BJ (cell line): ENCODE measurements around the gene GLS. TPM values are rescaled to one million over a fixed set of nuclear protein-coding genes. Genes with fewer than 3 reads are reported as not detected.
"Not testable (repeated sequence)": the region's sequence is repeated elsewhere in the genome, so short reads cannot be mapped to it uniquely, and the experiment has no call there.

Source experiments
- CTCF ChIA-PET: fragments of 350-600 bp; formaldehyde crosslinking; extraction: SDS; loops from one replicate; lab custom pipeline; 2021; ENCODE audit warnings: antibody characterized with exemption, inconsistent platforms; lab: Yijun Ruan, JAX
- POLR2A ChIA-PET: fragments of 300-600 bp; sonication (Branson Sonifier 250); formaldehyde crosslinking; extraction: SDS; loops from one replicate; lab custom pipeline; 2021; ENCODE audit warnings: antibody characterized with exemption; lab: Charles Lee
- DNase-seq: peaks from one replicate; pipeline ENCODE4 v3.0.0-alpha.2; 2011; ENCODE audit warnings: low read depth
- H3K27me3 ChIP-seq: 2 replicates; pipeline ENCODE4 v1.6.0; 2011; ENCODE audit warnings: low read length; ENCODE audit not compliant: control insufficient read depth, insufficient read depth
- H3K36me3 ChIP-seq: 2 replicates; pipeline ENCODE4 v1.5.1; 2011; ENCODE audit warnings: low read length; ENCODE audit not compliant: control insufficient read depth, insufficient read depth
- H3K4me3 ChIP-seq: 2 replicates; pipeline ENCODE4 v1.5.1; 2011; ENCODE audit warnings: low read depth, mild to moderate bottlenecking, control low read depth, low read length
- polyA plus RNA-seq: library from polyadenylated mRNA; depleted of rRNA; stranded (reverse); fragments of >200 nt; gene quantifications from 2 replicates; pipeline ENCODE4 v1.2.3, GENCODE V29; 2011
- TF ChIP-seq, protein P1 (sequence below): IDR thresholded peaks from 2 replicates; pipeline ENCODE4 v1.5.1; 2011; ENCODE audit warnings: low read depth, mild to moderate bottlenecking, control low read depth, inconsistent platforms, low read length, moderate library complexity; ENCODE audit not compliant: insufficient read depth

GLS gene
- polyA plus RNA-seq, 1 experiment, result 132 TPM

DNA sequence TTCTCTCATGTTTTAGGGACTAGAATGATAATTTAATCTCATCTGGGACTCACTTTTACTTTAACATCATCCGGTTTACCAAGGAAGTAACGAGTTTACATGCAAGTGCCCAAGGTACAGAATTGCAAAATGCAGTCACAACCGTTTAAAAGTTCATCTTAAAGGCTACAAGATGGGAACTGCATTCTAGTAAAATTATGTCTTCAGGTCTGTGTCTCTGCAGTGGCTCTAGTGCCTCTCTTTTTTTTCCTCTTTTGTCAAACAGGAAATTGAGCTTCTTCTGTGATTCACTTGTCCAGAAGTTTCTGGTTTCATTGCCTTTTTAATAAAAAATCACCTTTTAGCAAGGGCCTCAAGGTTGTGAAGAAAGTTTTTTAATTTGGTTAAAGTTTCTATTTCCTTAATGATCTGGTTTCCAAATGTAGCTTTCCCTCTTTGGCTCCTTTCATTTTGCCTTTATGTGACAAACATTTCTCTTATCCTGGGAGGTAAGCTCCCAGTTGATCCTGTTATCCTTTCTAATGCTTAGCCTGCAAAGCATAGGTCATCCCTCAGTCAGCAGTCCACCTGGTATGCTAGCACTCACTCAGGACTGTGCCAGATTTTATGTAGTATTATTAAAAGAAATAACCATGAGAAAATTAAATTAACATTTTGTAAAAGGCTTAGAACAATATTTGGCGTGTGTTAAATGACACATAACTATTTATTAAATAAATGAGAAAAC, 2.4 kb downstream of the GLS start:
- peak overlapping the region; percentile 99 for H3K4me3 ChIP-seq
- ChIA-PET POLR2A (interaction anchor here (0.7 to 2.1 kb wide), 3 partner anchors 8 to 24 kb away, joined by 3 to 17 read pairs (median 7); no protein-coding TSS in a partner anchor), CTCF (interaction anchor here (1.0 to 3.0 kb wide), 3 partner anchors 16 to 33 kb away, joined by 3 to 8 read pairs (median 4); no protein-coding TSS in a partner anchor)
- H3K27me3 ChIP-seq, result no peaks in the 10 kb centered on the region
- H3K36me3 ChIP-seq, result no peaks in the 10 kb centered on the region
- no peak for DNase-seq
- TF ChIP-seq, protein P1, sequence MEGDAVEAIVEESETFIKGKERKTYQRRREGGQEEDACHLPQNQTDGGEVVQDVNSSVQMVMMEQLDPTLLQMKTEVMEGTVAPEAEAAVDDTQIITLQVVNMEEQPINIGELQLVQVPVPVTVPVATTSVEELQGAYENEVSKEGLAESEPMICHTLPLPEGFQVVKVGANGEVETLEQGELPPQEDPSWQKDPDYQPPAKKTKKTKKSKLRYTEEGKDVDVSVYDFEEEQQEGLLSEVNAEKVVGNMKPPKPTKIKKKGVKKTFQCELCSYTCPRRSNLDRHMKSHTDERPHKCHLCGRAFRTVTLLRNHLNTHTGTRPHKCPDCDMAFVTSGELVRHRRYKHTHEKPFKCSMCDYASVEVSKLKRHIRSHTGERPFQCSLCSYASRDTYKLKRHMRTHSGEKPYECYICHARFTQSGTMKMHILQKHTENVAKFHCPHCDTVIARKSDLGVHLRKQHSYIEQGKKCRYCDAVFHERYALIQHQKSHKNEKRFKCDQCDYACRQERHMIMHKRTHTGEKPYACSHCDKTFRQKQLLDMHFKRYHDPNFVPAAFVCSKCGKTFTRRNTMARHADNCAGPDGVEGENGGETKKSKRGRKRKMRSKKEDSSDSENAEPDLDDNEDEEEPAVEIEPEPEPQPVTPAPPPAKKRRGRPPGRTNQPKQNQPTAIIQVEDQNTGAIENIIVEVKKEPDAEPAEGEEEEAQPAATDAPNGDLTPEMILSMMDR, result no peak

DNA sequence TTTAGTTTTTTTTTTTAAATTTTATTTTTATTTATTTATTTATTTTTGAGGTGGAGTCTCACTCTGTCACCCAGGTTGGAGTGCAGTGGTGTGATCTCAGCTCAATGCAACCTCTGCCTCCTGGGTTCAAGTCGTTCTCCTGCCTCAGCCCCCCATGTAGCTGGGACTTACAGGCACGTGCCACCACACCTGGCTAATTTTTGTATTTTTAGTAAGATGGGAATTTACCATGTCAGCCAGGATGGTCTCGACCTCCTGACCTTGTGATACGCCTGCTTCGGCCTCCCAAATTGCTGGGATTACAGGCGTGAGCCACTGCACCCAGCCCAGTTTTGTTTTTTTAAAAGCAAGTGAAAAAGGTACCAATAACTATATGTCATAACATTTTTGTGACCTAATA, 5.2 kb downstream of the GLS start:
- not testable (repeated sequence) for H3K4me3 ChIP-seq, DNase-seq, H3K36me3 ChIP-seq, H3K27me3 ChIP-seq
- POLR2A ChIA-PET, result interaction anchor here (0.7 to 0.8 kb wide), 2 partner anchors 25 to 61 kb away, joined by 3 read pairs; no protein-coding TSS in a partner anchor
- CTCF ChIA-PET, result interaction anchor here (1.4 to 1.7 kb wide), 2 partner anchors 15 to 104 kb away, joined by 3 to 6 read pairs; no protein-coding TSS in a partner anchor

DNA sequence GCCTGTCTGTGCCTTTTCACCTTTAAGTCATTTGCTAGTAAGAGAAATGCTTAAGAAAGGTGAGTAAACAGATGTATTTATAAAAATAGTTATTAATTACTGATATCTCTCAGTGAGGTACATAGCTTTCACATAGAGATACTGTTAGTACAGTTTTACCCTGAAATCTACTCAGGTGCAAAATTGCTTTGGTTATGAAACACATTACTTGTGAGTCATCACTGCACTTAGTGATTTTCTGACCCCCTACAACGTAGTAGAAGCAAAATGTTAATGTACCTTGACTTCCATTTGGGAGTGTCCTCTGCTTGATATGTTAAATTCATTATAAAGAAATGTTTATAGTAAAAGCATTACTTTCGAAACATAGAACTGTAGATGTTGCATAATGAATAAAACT, 6.5 kb downstream of the GLS start:
- ChIA-PET CTCF (interaction anchor here (1.4 kb wide), 2 partner anchors 14 to 36 kb away, joined by 3 to 4 read pairs; no protein-coding TSS in a partner anchor), POLR2A (interaction anchor here (0.6 to 0.7 kb wide), 2 partner anchors 8 to 78 kb away, joined by 4 to 5 read pairs; no protein-coding TSS in a partner anchor)
- Histone ChIP-seq H3K27me3 (no peaks in the 10 kb centered on the region), H3K4me3 (0 out of 2 replicates have a peak overlapping the region, but pooled peaks have one; percentile 2), H3K36me3 (peaks cover 2% of the 10 kb centered on the region; the same call in 1 of the 2 replicates)
- TF ChIP-seq, protein P1, result no peak
- DNase-seq, result no peak

DNA sequence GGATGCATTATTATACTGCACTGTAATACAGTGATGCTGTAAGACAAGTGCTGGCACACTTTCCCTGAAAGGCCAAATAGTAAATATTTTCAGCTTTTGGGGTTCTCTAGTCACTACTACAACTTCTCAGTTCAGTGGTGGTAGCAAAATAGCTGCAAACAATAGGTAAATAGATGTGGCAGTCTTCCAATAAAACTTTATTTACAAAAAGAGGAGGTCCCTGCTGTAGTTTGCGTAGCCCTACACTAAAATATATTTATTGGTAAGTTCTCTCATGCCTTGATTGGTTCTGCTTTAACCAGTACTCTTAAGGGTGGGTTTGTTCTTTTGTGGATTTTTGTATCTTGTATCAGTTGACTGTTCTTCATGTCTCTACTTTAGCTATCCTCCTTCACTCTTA, 7.8 kb downstream of the GLS start:
- no peak for DNase-seq
- Histone ChIP-seq H3K4me3 (no peak overlapping the region), H3K36me3 (peaks cover 2% of the 10 kb centered on the region; the same call in 1 of the 2 replicates), H3K27me3 (no peaks in the 10 kb centered on the region)
- POLR2A ChIA-PET, result interaction anchor here (0.6 to 0.8 kb wide), 2 partner anchors 15 to 162 kb away, joined by 3 to 5 read pairs; no protein-coding TSS in a partner anchor
- CTCF ChIA-PET, result interaction anchor here (0.6 kb wide), 1 partner anchor 28 kb away, joined by 3 read pairs; no protein-coding TSS in a partner anchor
- TF ChIP-seq, protein P1, result no peak

DNA sequence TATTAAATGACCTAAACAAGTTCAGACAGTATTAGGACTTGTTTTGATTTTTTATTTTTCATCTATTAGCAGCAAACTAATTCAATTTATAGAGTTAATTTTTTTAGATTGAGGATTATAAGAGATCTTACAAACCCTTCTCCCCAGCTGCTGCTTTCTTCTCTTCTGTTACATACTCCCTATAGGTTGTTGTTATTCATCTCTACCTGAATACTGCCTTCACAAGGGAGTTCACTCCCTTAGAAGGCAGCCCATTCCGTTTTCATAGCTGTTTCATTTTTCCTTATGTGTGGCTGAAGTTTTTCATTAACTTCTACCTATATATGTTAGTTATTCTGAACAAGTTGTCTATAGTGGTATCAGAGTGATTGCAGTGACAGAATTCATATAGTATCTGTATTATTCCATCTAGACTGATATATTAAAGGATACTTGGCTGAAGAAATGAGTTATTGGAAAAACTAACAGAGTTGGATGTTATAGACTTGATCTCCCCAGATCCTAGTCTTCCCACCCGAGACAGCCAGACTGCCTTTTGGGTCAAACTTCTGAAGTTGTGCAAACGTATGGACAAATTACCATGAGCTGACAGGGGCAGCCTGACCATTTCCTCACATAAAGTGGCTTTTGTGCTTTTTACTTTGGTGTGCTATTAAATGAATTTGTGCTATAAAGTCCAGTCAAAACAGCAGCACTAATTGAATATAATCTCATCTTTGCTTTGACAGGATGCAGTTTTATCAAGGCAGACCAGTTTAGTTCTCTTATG, 8.7 kb downstream of the GLS start:
- Histone ChIP-seq H3K36me3 (peaks cover 2% of the 10 kb centered on the region; the same call in 1 of the 2 replicates), H3K27me3 (no peaks in the 10 kb centered on the region), H3K4me3 (no peak overlapping the region)
- TF ChIP-seq, protein P1, result no peak
- ChIA-PET CTCF (interaction anchor here (0.6 to 1.8 kb wide), 4 partner anchors 29 to 163 kb away, joined by 3 to 6 read pairs (median 4); no protein-coding TSS in a partner anchor), POLR2A (interaction anchor here (0.6 kb wide), 1 partner anchor 161 kb away, joined by 5 read pairs; no protein-coding TSS in a partner anchor)
- DNase-seq, result no peak
